HG03565 (cell line): ENCODE data around the gene H6PD.

Experiments used
- ATAC-seq: cut with Tn5 transposase; IDR thresholded peaks from one replicate; pipeline ENCODE4 v1.9.1; 2021; ENCODE audit warnings: mild to moderate bottlenecking, moderate library complexity; ENCODE audit not compliant: unreplicated experiment

Gene H6PD

DNA sequence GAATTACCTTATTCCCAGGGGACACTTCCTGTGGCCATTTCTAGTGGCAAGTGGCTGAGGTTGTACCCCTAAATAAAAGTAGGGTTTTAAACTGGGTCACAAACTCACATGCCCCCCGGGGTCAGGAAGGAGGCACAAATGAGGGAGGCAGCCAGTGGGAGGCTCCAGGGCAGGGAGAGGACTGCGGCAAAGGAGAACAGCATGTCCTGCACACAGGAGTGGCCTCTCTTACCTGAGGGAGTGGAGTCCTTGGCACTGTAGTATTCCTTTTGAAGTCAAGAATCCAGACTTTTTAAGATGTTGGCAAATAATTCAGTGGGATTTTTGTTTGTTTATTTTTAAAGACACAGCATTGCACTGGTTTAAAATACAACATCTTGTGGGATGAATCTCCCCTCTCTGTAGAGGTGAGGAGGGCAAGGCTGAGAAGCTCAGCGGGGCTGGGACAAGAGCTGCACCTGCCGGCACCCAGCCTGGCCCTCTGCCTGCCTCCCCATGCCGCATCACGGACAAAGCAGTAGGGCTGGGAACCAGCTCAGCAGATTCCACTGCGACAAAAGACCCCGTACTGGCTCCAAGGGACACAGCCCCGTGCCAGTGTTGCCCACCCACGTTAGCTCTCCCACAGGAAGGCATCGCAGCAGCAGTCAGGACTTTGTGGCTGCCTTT is 80.3 kb downstream of the H6PD start:
- no peak for ATAC-seq

- ATAC-seq = no peak
Measured at GRCh38 chr1:9315411-9316079, 81.0 kb downstream of the H6PD start.

DNA sequence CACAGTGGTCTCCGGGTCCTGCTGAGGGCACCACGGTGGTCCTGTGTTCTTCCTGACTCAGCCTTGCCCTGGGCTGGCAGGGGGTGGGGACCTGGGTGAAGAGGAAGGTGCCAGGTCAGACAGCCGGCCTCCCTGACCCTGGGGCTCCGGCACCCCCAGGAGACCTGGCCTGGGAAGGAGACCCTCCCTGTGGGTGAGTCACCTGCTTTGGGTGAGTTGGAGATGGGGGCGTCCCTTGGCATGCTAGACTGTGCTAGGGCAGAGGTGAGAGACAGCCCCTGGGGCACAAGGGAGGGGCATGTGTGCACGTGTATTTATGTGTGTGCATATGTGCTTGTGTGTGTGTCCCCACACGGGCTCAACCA is 81.5 kb downstream of the H6PD start:
- no peak for ATAC-seq

GRCh38 chr1:9316512-9316911 is 81.9 kb downstream of the H6PD start:
- ATAC-seq = no peak

GRCh38 chr1:9317072-9317471 is 82.5 kb downstream of the H6PD start:
- ATAC-seq = no peak

DNA sequence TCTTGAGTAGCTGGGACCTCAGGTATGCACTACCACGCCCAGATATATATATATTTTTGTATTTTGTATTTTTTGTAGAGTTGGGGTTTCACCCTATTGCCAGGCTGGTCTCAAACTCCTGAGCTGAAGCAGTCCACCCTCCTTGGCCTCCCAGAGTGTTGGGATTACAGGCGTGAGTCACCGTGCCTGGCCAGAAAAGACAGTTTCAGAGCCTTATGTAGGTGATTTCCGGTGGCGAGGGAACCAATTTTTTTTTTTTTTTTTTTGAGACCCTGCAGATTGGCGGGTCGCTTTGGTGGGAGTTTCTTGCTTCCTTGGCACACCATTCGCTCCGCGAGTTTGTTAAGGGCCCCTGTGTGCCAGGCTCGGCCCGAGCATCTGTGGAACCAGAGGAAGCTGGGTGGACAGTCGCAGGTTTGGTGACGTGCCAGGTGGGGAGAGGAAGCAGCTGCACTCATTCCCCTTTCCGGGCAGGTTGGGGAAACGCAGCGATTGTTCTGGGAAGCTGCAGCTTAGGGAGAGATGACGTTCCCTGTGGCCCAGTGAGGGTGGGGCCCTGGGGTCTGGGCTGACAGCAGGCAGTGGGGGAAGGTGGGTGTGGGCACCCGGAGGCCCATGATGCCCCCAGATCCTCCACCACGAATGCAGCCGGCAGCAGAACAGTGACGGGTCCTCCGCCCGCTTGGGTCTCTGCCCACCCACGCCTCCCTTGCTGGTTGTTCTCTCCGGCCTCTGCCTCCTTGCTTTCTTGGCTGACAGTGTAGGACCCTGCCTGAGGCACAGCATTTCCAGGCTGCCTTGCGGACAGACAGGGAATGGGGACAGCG is 83.2 kb downstream of the H6PD start:
- no peak for ATAC-seq

- ATAC-seq = no peak
Measured at GRCh38 chr1:9319208-9319788, 84.7 kb downstream of the H6PD start.

DNA sequence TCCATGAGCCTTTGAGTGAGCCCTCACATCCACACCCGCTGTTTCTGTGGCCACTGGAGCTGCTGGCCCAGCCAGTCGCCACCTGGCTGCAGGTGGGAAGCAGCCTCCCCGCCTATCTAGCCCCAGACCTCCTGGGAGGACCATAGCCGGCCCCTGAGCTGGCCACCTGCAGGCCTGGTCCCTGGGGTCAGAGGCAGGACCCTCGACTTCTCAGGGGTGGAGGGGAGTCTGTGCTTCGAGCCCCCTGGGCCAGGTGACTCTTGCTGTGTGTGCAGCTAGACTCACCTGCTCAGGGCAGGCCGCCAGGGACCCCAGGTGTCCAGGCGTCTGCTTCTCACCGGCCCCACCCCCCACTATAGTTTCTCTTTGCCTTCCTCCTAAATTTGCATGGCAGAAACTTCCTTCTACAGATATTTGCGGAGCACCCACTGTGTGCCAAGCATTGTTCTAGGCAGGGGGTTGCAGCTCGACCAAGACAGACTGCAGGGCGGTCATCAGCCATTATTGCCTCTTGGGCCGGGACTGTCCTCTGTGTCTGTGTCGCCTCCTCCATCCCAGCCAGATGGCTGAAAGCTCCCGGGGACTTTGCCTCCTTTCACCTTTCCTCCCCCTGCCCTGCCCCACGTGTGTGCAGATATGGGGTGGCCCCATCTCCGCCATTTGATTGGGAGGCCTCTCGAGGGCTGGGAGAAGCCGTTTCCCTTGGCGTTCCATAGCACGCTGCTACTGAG is 85.4 kb downstream of the H6PD start:
- no peak for ATAC-seq
